HEK293T (cell line): ENCODE measurements around the gene GBGT1.

ENCODE experiments used
- CTCF ChIA-PET: fragments of 350-600 bp; formaldehyde crosslinking; extraction: SDS; loops from one replicate; lab custom pipeline; 2021; ENCODE audit warnings: antibody characterized with exemption, inconsistent platforms; lab: Yijun Ruan, JAX
- POLR2A ChIA-PET: fragments of 350-600 bp; formaldehyde crosslinking; extraction: SDS; loops from one replicate; lab custom pipeline; 2020; ENCODE audit warnings: antibody characterized with exemption, inconsistent platforms; lab: Yijun Ruan, JAX
- DNase-seq: peaks from one replicate; pipeline ENCODE4 v3.0.0; 2012; ENCODE audit warnings: mixed read lengths; ENCODE audit errors: extremely low spot score
- ARNT ChIP-seq: fragments of 450-650 bp; IDR thresholded peaks from 2 replicates; pipeline ENCODE4 v1.6.1; 2017; ENCODE audit warnings: mild to moderate bottlenecking
- BHLHE40 ChIP-seq: fragments of 450-650 bp; IDR thresholded peaks from 2 replicates; pipeline ENCODE4 v1.6.1; 2016; ENCODE audit warnings: mild to moderate bottlenecking, moderate library complexity, borderline replicate concordance
- CTBP1 ChIP-seq: fragments of 450-650 bp; IDR thresholded peaks from 2 replicates; pipeline ENCODE4 v1.6.1; 2016; ENCODE audit warnings: borderline replicate concordance
- ELF4 ChIP-seq: fragments of 450-650 bp; IDR thresholded peaks from 2 replicates; pipeline ENCODE4 v1.6.1; 2017; ENCODE audit warnings: antibody characterized with exemption
- FOXK2 ChIP-seq: fragments of 450-650 bp; IDR thresholded peaks from 2 replicates; pipeline ENCODE4 v1.6.1; 2016; ENCODE audit warnings: mild to moderate bottlenecking
- FOXM1 ChIP-seq: fragments of 450-650 bp; IDR thresholded peaks from 2 replicates; pipeline ENCODE4 v1.6.1; 2017; ENCODE audit warnings: mild to moderate bottlenecking, borderline replicate concordance
- HDGF ChIP-seq: fragments of 450-650 bp; IDR thresholded peaks from 2 replicates; pipeline ENCODE4 v1.6.1; 2017; ENCODE audit warnings: antibody characterized with exemption, borderline replicate concordance
- L3MBTL2 ChIP-seq: fragments of 450-650 bp; conservative IDR thresholded peaks from 2 replicates; pipeline ENCODE4 v1.6.1; 2016; ENCODE audit warnings: mild to moderate bottlenecking
- LEF1 ChIP-seq: fragments of 450-650 bp; IDR thresholded peaks from 2 replicates; pipeline ENCODE4 v1.6.1; 2017; ENCODE audit warnings: mild to moderate bottlenecking, borderline replicate concordance
- NFRKB ChIP-seq: fragments of 450-650 bp; IDR thresholded peaks from 2 replicates; pipeline ENCODE4 v1.6.1; 2016; ENCODE audit warnings: mild to moderate bottlenecking, moderate library complexity
- SUZ12 ChIP-seq: fragments of 450-650 bp; IDR thresholded peaks from 2 replicates; pipeline ENCODE4 v1.6.1; 2016; ENCODE audit warnings: mild to moderate bottlenecking
- TARDBP ChIP-seq: fragments of 450-650 bp; IDR thresholded peaks from 2 replicates; pipeline ENCODE4 v1.6.1; 2016
- ZNF384 ChIP-seq: fragments of 450-650 bp; IDR thresholded peaks from 2 replicates; pipeline ENCODE4 v1.6.1; 2016
- TF ChIP-seq, protein P1 (sequence below): fragments of 450-650 bp; IDR thresholded peaks from 2 replicates; pipeline ENCODE4 v1.6.1; 2016

Gene GBGT1

GRCh38 chr9:133103183-133103986 is 60.3 kb downstream of the GBGT1 start:
- TF ChIP-seq HDGF (no peak), FOXM1 (no peak), BHLHE40 (no peak), FOXK2 (no peak), LEF1 (no peak), ARNT (no peak), L3MBTL2 (no peak), TARDBP (no peak), NFRKB (no peak), ELF4 (no peak), ZNF384 (no peak), CTBP1 (no peak), SUZ12 (no peak)
- TF ChIP-seq, protein P1, sequence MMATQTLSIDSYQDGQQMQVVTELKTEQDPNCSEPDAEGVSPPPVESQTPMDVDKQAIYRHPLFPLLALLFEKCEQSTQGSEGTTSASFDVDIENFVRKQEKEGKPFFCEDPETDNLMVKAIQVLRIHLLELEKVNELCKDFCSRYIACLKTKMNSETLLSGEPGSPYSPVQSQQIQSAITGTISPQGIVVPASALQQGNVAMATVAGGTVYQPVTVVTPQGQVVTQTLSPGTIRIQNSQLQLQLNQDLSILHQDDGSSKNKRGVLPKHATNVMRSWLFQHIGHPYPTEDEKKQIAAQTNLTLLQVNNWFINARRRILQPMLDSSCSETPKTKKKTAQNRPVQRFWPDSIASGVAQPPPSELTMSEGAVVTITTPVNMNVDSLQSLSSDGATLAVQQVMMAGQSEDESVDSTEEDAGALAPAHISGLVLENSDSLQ = no peak
- ChIA-PET CTCF (interaction anchor here (0.7 kb wide), 1 partner anchor 8 kb away, joined by 3 read pairs; no protein-coding TSS in a partner anchor), POLR2A (interaction anchor here (1.6 kb wide), 1 partner anchor 72 kb away, joined by 3 read pairs; the partner anchor contains the start of gene GTF3C5)
- peak; percentile 64 for DNase-seq
